ENCODE data around the gene PTRH1.

Gene PTRH1

DNA sequence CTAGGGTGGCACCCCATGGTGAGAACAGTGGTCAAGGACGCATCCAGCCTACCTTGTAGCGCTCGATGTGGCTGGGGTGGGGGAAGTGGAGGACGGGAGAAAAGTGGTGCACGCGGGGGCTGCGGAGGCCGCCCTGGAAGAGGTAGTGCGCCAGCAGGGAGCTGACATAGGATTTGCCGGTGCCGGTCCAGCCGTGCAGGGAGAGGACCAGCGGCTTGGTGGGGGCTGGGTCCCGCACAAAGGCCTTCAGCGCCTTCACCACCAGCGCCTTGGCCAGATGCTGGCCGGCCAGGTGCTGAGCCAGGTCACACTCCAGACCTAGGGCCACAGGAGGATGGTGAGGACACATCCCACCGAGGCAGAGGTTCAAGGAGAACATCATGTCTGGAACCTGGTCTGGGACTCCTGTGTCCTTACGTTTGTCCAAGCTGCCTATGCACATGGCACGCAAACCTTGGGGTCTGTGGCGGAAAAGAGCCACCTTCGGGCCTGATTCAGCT lies 18.8 kb upstream of the PTRH1 start:
- Histone ChIP-seq H3K9me2 (replicated peaks; ENCODE audit: low read depth, low read length) (no peaks in the 10 kb centered on the region), H3K4me1 (ENCODE audit: insufficient read depth, low read length, poor library complexity, severe bottlenecking) (peaks cover 14% of the 10 kb centered on the region), H3K4me2 (ENCODE audit: low read depth, low read length, poor library complexity, severe bottlenecking) (peak overlapping the region; percentile 91), H3K9ac (ENCODE audit: low read depth, low read length, poor library complexity, severe bottlenecking) (peak overlapping the region; percentile 81), H3K4me3 (ENCODE audit: low read length, poor library complexity, severe bottlenecking) (peak overlapping the region; percentile 92), H3K36me3 (ENCODE audit: insufficient read depth, low read length) (peaks cover 12% of the 10 kb centered on the region; the same call in 1 of the 2 replicates), H3F3A (ENCODE audit: low read depth) (no peaks in the 10 kb centered on the region), H3K9me3 (ENCODE audit: insufficient read depth, low read depth, low read length) (no peaks in the 10 kb centered on the region), H3K27me3 (ENCODE audit: insufficient read depth, low read length, poor library complexity, severe bottlenecking) (no peaks in the 10 kb centered on the region), H2AFZ (ENCODE audit: low read length) (no peak overlapping the region), H4K20me1 (ENCODE audit: insufficient read depth, low read length, poor library complexity, severe bottlenecking) (peaks cover 5% of the 10 kb centered on the region), H3K79me2 (ENCODE audit: insufficient read depth, low read length) (peaks cover 9% of the 10 kb centered on the region)
- TF ChIP-seq EZH2phosphoT487 (IDR thresholded peaks at IDR 0.05; ENCODE audit: borderline replicate concordance) = no peak
- TF ChIP-seq, protein P1, sequence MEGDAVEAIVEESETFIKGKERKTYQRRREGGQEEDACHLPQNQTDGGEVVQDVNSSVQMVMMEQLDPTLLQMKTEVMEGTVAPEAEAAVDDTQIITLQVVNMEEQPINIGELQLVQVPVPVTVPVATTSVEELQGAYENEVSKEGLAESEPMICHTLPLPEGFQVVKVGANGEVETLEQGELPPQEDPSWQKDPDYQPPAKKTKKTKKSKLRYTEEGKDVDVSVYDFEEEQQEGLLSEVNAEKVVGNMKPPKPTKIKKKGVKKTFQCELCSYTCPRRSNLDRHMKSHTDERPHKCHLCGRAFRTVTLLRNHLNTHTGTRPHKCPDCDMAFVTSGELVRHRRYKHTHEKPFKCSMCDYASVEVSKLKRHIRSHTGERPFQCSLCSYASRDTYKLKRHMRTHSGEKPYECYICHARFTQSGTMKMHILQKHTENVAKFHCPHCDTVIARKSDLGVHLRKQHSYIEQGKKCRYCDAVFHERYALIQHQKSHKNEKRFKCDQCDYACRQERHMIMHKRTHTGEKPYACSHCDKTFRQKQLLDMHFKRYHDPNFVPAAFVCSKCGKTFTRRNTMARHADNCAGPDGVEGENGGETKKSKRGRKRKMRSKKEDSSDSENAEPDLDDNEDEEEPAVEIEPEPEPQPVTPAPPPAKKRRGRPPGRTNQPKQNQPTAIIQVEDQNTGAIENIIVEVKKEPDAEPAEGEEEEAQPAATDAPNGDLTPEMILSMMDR (conservative IDR thresholded peaks at IDR 0.05; ENCODE audit: low read length) = no peak

DNA sequence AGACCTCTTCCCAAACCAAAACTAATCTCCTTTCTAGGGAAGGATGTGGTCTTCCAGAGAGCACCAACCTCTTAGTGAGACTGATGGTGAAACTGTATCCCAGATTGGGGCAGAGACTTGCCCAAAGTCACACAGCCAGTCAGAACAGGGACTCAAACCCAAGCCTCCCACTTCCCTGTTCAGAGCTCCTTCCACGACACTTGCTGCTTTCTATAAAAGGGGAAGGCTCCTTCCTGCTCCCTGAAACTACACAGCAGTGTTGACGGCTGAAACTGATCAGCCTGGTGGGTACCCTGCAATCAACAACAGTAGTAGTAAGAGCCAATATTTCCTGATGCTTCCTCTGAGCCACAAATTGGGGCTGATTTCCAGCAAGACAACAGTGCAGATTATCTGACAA lies 18.2 kb upstream of the PTRH1 start:
- H3K36me3 ChIP-seq (ENCODE audit: insufficient read depth, low read length) = peaks cover 6% of the 10 kb centered on the region; the same call in 1 of the 2 replicates
- no peaks in the 10 kb centered on the region for H3F3A ChIP-seq (ENCODE audit: low read depth)
- peak overlapping the region; percentile 81 for H3K9ac ChIP-seq (ENCODE audit: low read depth, low read length, poor library complexity, severe bottlenecking)
- H2AFZ ChIP-seq (ENCODE audit: low read length) = no peak overlapping the region
- peaks cover 5% of the 10 kb centered on the region for H4K20me1 ChIP-seq (ENCODE audit: insufficient read depth, low read length, poor library complexity, severe bottlenecking)
- peaks cover 14% of the 10 kb centered on the region for H3K4me1 ChIP-seq (ENCODE audit: insufficient read depth, low read length, poor library complexity, severe bottlenecking)
- H3K4me3 ChIP-seq (ENCODE audit: low read length, poor library complexity, severe bottlenecking) = peak overlapping the region; percentile 92
- peak overlapping the region; percentile 91 for H3K4me2 ChIP-seq (ENCODE audit: low read depth, low read length, poor library complexity, severe bottlenecking)
- no peaks in the 10 kb centered on the region for H3K9me2 ChIP-seq (replicated peaks; ENCODE audit: low read depth, low read length)
- H3K27me3 ChIP-seq (ENCODE audit: insufficient read depth, low read length, poor library complexity, severe bottlenecking) = no peaks in the 10 kb centered on the region
- TF ChIP-seq, protein P1 (conservative IDR thresholded peaks at IDR 0.05; ENCODE audit: low read length) = no peak
- TF ChIP-seq EZH2phosphoT487 (IDR thresholded peaks at IDR 0.05; ENCODE audit: borderline replicate concordance) = no peak
- no peaks in the 10 kb centered on the region for H3K9me3 ChIP-seq (ENCODE audit: insufficient read depth, low read depth, low read length)
- H3K79me2 ChIP-seq (ENCODE audit: insufficient read depth, low read length) = peaks cover 9% of the 10 kb centered on the region

DNA sequence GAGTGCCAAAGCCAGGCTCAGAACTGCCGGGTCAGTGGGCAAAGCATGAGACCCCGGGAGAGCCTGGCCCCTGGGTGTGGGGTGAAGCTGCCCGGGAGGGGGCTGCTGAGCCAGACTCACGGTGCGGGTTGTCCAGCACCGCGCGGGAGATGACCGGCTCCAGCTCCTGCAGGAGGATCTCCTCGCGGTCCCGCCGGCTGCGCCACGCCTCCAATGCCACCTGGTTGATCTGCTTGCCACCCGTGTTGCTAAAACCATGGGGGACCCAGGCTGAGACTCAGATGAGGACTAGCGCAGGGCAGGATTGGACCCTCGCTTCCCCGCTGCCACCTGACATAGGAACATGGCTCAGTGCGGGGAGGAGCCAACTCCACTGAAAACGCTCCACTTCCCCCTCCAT lies 17.0 kb upstream of the PTRH1 start:
- H3K36me3 ChIP-seq (ENCODE audit: insufficient read depth, low read length) = no peaks in the 10 kb centered on the region
- no peak overlapping the region for H2AFZ ChIP-seq (ENCODE audit: low read length)
- no peak overlapping the region for H3K4me2 ChIP-seq (ENCODE audit: low read depth, low read length, poor library complexity, severe bottlenecking)
- H3K9ac ChIP-seq (ENCODE audit: low read depth, low read length, poor library complexity, severe bottlenecking) = no peak overlapping the region
- H3F3A ChIP-seq (ENCODE audit: low read depth) = no peaks in the 10 kb centered on the region
- no peak overlapping the region for H3K4me3 ChIP-seq (ENCODE audit: low read length, poor library complexity, severe bottlenecking)
- no peaks in the 10 kb centered on the region for H3K9me3 ChIP-seq (ENCODE audit: insufficient read depth, low read depth, low read length)
- TF ChIP-seq, protein P1 (conservative IDR thresholded peaks at IDR 0.05; ENCODE audit: low read length) = no peak
- no peak for TF ChIP-seq EZH2phosphoT487 (IDR thresholded peaks at IDR 0.05; ENCODE audit: borderline replicate concordance)
- H3K79me2 ChIP-seq (ENCODE audit: insufficient read depth, low read length) = peaks cover 9% of the 10 kb centered on the region
- H3K9me2 ChIP-seq (replicated peaks; ENCODE audit: low read depth, low read length) = no peaks in the 10 kb centered on the region
- H3K27me3 ChIP-seq (ENCODE audit: insufficient read depth, low read length, poor library complexity, severe bottlenecking) = no peaks in the 10 kb centered on the region
- H3K4me1 ChIP-seq (ENCODE audit: insufficient read depth, low read length, poor library complexity, severe bottlenecking) = peaks cover 14% of the 10 kb centered on the region
- H4K20me1 ChIP-seq (ENCODE audit: insufficient read depth, low read length, poor library complexity, severe bottlenecking) = peaks cover 5% of the 10 kb centered on the region

All from Loucy (cell line).